Measurements from ENCODE around the gene PLSCR4. TPM values are rescaled to one million over a fixed set of nuclear protein-coding genes. Genes with fewer than 3 reads are reported as not detected.
"Not testable (repeated sequence)": the region's sequence is repeated elsewhere in the genome, so short reads cannot be mapped to it uniquely, and the experiment has no call there.

The PLSCR4 gene
- total and polyA plus RNA-seq, 4 donors: 33.1 to 135 (median 67.8) TPM

DNA sequence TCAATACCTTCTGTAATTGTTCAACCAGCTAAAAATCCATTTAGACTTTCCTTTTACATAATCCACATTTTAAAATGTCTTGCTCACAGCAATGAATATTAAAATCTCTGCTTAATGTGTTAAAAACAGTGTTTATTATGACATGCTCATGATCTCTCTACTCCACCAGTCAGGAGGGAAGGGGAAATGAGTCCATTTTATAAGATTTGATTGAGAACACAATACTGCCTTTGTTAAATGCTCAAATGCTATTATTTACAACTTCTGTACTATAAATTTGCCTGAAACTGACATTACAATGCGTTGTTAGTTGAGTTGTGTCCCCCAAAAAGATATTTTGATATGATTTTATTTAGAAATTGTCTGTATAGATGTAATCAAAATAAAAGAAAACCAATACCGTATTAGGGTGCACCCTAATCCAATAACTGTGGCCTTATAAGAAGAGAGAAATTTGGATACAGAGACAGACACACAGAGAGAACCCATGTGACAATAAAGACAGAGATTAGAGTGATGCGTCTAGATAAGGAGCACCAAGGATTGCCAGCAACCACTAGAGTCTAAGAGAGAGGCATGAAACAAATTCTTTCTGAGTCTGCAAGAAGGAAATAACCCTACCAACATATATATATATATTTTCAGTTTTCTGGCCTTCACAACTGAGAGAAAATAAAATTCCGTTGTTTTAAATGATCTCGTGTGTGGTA lies 9.1 kb upstream of the PLSCR4 start:
- H3K36me3 ChIP-seq (ENCODE audit: control insufficient read depth in 1 of 2, insufficient read depth in 2 of 2, low read length in 1 of 2): no peaks in the 10 kb centered on the region
- DNase-seq: no peak
- no peaks in the 10 kb centered on the region for H3K4me1 ChIP-seq (ENCODE audit: control insufficient read depth in 1 of 2, insufficient read depth in 2 of 2, low read length in 2 of 2)
- intact Hi-C loops (cut with DNase I): no loop called here
- no peak for ATAC-seq (ENCODE audit: low FRiP score)
- WGBS, 2 donors: 73 to 78% methylated on average over 5 of the region's 5 CpGs
- no peak overlapping the region for H3K27ac ChIP-seq (ENCODE audit: low read depth in 1 of 2, low read length in 2 of 2)
- H3K27me3 ChIP-seq (ENCODE audit: control insufficient read depth in 1 of 2, insufficient read depth in 2 of 2, low read length in 1 of 2): no peaks in the 10 kb centered on the region
- no peak overlapping the region for H3K4me3 ChIP-seq (ENCODE audit: low read length in 2 of 2)
- H3K9me3 ChIP-seq (ENCODE audit: control insufficient read depth, low read length): no peaks in the 10 kb centered on the region

DNA sequence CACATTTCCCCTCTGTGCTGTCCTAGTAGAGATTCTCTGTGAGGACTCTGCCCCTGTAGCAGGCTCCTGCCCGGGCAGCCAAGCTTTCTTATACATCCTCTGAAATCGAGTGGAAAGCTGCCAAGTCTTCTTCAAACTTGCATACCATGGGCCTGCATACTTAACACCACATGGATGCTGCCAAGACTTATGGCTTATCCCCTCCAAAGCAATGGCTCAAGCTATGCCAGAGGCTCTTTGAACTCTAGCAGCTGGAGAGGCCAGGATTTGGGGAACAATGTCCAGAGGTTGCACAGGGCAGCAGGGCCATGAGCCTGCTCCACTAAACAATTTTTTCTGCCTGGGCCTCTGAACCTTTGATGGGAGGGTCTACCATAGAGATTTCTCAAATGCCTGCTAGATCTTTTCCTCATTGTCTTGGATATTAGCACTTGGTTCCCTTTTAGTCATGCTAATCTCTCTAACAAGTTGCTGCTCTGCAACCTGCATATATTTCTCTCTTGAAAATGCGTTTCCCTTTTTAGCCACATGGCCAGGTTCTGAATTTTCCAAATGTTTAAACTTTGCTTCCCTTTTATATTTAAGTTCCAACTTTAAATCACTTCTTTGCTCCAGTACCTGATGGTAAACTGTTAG lies 6.1 kb upstream of the PLSCR4 start:
- no peak for DNase-seq
- Histone ChIP-seq H3K4me1 (ENCODE audit: control insufficient read depth in 1 of 2, insufficient read depth in 2 of 2, low read length in 2 of 2) (no peaks in the 10 kb centered on the region), H3K36me3 (ENCODE audit: control insufficient read depth in 1 of 2, insufficient read depth in 2 of 2, low read length in 1 of 2) (no peaks in the 10 kb centered on the region), H3K9me3 (ENCODE audit: control insufficient read depth, low read length) (no peaks in the 10 kb centered on the region), H3K4me3 (ENCODE audit: low read length in 2 of 2) (no peak overlapping the region), H3K27me3 (ENCODE audit: control insufficient read depth in 1 of 2, insufficient read depth in 2 of 2, low read length in 1 of 2) (no peaks in the 10 kb centered on the region), H3K27ac (ENCODE audit: low read depth in 1 of 2, low read length in 2 of 2) (no peak overlapping the region)
- 58 to 59% methylated on average over 3 of the region's 3 CpGs for WGBS, 2 donors
- no peak for ATAC-seq (ENCODE audit: low FRiP score)
- intact Hi-C loops (cut with DNase I): no loop called here

DNA sequence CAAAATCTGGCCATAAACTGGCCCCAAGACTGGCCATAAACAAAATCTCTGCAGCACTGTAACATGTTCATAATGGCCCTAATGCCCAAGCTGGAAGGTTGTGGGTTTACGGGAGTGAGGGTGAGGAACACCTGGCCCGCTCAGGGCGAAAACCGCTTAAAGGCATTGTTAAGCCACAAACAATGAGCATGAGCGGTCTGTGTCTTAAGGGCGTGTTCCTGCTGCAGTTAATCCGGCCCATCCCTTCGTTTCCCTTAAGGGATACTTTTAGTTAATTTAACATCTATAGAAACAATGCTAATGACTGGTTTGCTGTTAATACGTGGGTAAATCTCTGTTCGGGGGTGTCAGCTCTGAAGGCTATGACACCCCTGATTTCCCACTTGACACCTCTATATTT lies 1.5 kb upstream of the PLSCR4 start:
- H3K27me3 ChIP-seq (ENCODE audit: control insufficient read depth in 1 of 2, insufficient read depth in 2 of 2, low read length in 1 of 2); H3K36me3 ChIP-seq (ENCODE audit: control insufficient read depth in 1 of 2, insufficient read depth in 2 of 2, low read length in 1 of 2); intact Hi-C loops (cut with DNase I); DNase-seq; H3K4me3 ChIP-seq (ENCODE audit: low read length in 2 of 2); H3K9me3 ChIP-seq (ENCODE audit: control insufficient read depth, low read length); H3K4me1 ChIP-seq (ENCODE audit: control insufficient read depth in 1 of 2, insufficient read depth in 2 of 2, low read length in 2 of 2); ATAC-seq (ENCODE audit: low FRiP score): not testable (repeated sequence)
- peak overlapping the region in 1 of 2 donors; percentile 44 for H3K27ac ChIP-seq (ENCODE audit: low read depth in 1 of 2, low read length in 2 of 2)
- 77 to 84% methylated on average over 10 of the region's 10 CpGs for WGBS, 2 donors

DNA sequence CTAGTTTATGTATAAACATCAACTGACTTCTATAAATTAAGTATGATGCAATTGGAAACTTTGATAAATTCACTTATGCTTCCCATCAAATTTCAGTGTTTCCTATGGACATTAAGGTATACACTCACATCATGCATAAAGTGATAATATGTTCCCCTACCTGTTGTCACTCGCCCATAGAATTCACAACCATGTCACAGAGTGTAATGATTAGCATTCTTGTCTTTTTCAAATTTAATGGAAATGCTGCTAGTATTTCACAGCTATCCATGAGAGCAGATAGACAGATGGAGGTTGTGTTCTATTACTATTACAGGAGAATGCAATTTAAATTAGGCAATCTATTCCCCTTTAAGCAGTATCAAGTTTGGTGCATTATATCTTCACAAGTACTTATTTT lies 984 bp downstream of the PLSCR4 start:
- intact Hi-C loops (cut with DNase I): loop anchor here in 1 of 2 donors (2.0 kb wide), 1 partner anchor 25 kb away; no protein-coding TSS in a partner anchor
- H3K27ac ChIP-seq (ENCODE audit: low read depth in 1 of 2, low read length in 2 of 2): peak overlapping the region in 1 of 2 donors; percentile 78
- H3K4me1 ChIP-seq (ENCODE audit: control insufficient read depth in 1 of 2, insufficient read depth in 2 of 2, low read length in 2 of 2): peaks cover 0 to 2% of the 10 kb centered on the region in 2 donors
- H3K9me3 ChIP-seq (ENCODE audit: control insufficient read depth, low read length): no peaks in the 10 kb centered on the region
- no peak for DNase-seq
- 0 to 4% methylated on average over 1 of the region's 1 CpG for WGBS, 2 donors
- H3K27me3 ChIP-seq (ENCODE audit: control insufficient read depth in 1 of 2, insufficient read depth in 2 of 2, low read length in 1 of 2): no peaks in the 10 kb centered on the region
- H3K36me3 ChIP-seq (ENCODE audit: control insufficient read depth in 1 of 2, insufficient read depth in 2 of 2, low read length in 1 of 2): no peaks in the 10 kb centered on the region
- H3K4me3 ChIP-seq (ENCODE audit: low read length in 2 of 2): peak overlapping the region; percentile 63 to 97
- ATAC-seq (ENCODE audit: low FRiP score): no peak

DNA sequence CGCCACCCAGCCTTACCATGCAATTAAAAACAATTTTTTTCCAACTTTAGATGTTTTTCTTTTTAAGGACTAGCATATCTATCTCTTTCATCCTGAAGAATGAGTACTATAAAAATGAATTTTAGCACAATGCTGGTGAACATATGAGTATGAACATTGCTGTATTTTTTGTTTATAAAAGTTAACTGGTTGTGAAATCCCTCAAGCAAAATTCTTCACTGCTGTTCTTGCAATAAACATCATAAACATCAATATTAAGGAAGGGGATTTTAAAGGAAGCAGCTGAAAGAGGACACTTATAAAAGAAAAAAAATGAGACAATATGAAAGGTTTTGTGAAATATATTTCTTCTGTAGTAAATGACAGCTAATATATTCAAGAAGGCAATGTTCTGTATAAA lies 3.0 kb downstream of the PLSCR4 start:
- 27 to 37% methylated on average over 1 of the region's 1 CpG for WGBS, 2 donors
- Histone ChIP-seq H3K4me1 (ENCODE audit: control insufficient read depth in 1 of 2, insufficient read depth in 2 of 2, low read length in 2 of 2) (peaks cover 0 to 2% of the 10 kb centered on the region in 2 donors), H3K4me3 (ENCODE audit: low read length in 2 of 2) (peak overlapping the region; percentile 54 to 59), H3K27ac (ENCODE audit: low read depth in 1 of 2, low read length in 2 of 2) (peak overlapping the region in 1 of 2 donors; percentile 28), H3K36me3 (ENCODE audit: control insufficient read depth in 1 of 2, insufficient read depth in 2 of 2, low read length in 1 of 2) (peaks cover 0 to 2% of the 10 kb centered on the region in 2 donors), H3K9me3 (ENCODE audit: control insufficient read depth, low read length) (no peaks in the 10 kb centered on the region), H3K27me3 (ENCODE audit: control insufficient read depth in 1 of 2, insufficient read depth in 2 of 2, low read length in 1 of 2) (no peaks in the 10 kb centered on the region)
- no peak for DNase-seq
- no peak for ATAC-seq (ENCODE audit: low FRiP score)
- intact Hi-C loops (cut with DNase I): no loop called here

DNA sequence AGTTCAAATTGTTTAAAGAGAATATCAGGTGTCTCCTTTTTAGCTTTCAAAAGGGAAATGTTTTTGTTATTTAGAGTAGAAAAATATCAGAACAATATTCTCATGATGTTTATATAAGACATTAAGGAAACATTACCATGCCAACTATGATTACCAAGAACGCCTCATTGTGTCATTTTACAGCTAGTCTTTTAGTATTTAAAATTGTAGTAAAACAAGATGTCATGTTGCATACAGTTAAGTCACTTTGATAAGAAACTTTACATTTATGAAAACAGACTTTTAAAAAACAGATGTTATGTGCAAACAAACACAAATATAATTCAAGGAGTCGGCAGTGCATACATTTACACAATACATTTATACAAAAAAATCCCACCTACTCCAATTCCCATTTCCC lies 4.4 kb downstream of the PLSCR4 start:
- no peaks in the 10 kb centered on the region for H3K9me3 ChIP-seq (ENCODE audit: control insufficient read depth, low read length)
- peaks cover 0 to 2% of the 10 kb centered on the region in 2 donors for H3K36me3 ChIP-seq (ENCODE audit: control insufficient read depth in 1 of 2, insufficient read depth in 2 of 2, low read length in 1 of 2)
- 9 to 16% methylated on average over 2 of the region's 2 CpGs for WGBS, 2 donors
- DNase-seq: no peak
- H3K4me3 ChIP-seq (ENCODE audit: low read length in 2 of 2): no peak overlapping the region
- H3K27me3 ChIP-seq (ENCODE audit: control insufficient read depth in 1 of 2, insufficient read depth in 2 of 2, low read length in 1 of 2): no peaks in the 10 kb centered on the region
- intact Hi-C loops (cut with DNase I): no loop called here
- no peak overlapping the region for H3K27ac ChIP-seq (ENCODE audit: low read depth in 1 of 2, low read length in 2 of 2)
- no peak for ATAC-seq (ENCODE audit: low FRiP score)
- peaks cover 0 to 2% of the 10 kb centered on the region in 2 donors for H3K4me1 ChIP-seq (ENCODE audit: control insufficient read depth in 1 of 2, insufficient read depth in 2 of 2, low read length in 2 of 2)

DNA sequence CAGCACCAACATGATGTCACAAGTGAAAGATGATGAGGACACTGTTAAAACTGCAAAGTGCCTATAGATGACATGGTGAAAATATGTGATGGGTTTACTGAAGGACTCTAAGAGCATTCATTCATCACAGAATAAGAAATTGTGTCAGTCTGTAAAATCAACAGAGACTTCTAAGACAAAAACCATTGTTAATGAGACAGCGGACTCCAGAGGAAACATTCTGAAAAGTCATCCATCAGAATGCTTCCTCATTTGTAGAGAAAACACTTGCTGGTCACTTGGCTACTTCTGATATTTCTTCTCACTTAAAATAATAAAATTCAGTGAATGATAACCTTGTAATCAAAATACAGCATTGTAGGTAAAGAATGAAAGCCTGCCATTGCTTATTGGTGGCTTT lies 7.3 kb downstream of the PLSCR4 start:
- WGBS, 2 donors: 91 to 93% methylated on average over 1 of the region's 1 CpG
- DNase-seq (no peak), ATAC-seq (ENCODE audit: low FRiP score) (no peak)
- H3K27ac ChIP-seq (ENCODE audit: low read depth in 1 of 2, low read length in 2 of 2): no peak overlapping the region
- no peaks in the 10 kb centered on the region for H3K27me3 ChIP-seq (ENCODE audit: control insufficient read depth in 1 of 2, insufficient read depth in 2 of 2, low read length in 1 of 2)
- H3K36me3 ChIP-seq (ENCODE audit: control insufficient read depth in 1 of 2, insufficient read depth in 2 of 2, low read length in 1 of 2): peaks cover 0 to 2% of the 10 kb centered on the region in 2 donors
- no peaks in the 10 kb centered on the region for H3K9me3 ChIP-seq (ENCODE audit: control insufficient read depth, low read length)
- peaks cover 0 to 2% of the 10 kb centered on the region in 2 donors for H3K4me1 ChIP-seq (ENCODE audit: control insufficient read depth in 1 of 2, insufficient read depth in 2 of 2, low read length in 2 of 2)
- H3K4me3 ChIP-seq (ENCODE audit: low read length in 2 of 2): no peak overlapping the region
- intact Hi-C loops (cut with DNase I): loop anchor here in 1 of 2 donors (5.0 kb wide), 1 partner anchor 34 kb away; no protein-coding TSS in a partner anchor

DNA sequence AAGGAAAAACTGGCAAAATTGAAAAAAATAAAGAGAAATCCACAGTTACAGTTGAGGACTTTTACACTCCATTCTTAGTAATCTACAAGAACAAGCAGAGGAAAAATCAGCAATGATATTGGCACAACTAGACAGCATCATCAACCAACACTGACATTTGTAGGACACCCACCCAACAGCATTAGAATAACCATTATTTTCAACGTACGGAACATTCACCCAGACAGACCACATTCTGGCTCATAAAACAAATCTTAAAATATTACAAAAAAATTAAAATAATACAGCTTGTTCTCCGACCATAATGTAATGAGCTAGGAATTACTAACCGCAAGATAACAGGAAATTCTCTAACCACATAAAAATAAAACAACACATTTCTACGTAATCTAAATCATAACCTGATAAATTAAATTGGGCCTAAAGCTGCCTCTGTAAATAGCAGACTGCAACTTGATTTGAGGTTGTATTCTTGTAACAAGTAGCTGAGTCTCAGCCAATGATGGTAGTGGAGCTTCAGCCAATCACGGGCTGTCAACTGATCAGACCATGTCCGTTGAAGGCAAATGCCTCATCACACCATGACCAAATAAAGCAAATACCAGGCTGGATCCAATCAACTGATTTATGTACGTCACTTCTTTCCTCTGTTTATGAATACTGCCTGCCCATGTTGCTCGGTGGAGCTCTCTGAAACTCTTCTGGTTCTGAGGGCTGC lies 9.2 kb downstream of the PLSCR4 start:
- no peaks in the 10 kb centered on the region for H3K27me3 ChIP-seq (ENCODE audit: control insufficient read depth in 1 of 2, insufficient read depth in 2 of 2, low read length in 1 of 2)
- peaks cover 0 to 2% of the 10 kb centered on the region in 2 donors for H3K36me3 ChIP-seq (ENCODE audit: control insufficient read depth in 1 of 2, insufficient read depth in 2 of 2, low read length in 1 of 2)
- ATAC-seq (ENCODE audit: low FRiP score) (peak; percentile 69), DNase-seq (peak; percentile 62 to 78)
- H3K4me3 ChIP-seq (ENCODE audit: low read length in 2 of 2): peak overlapping the region in 1 of 2 donors; percentile 20
- H3K27ac ChIP-seq (ENCODE audit: low read depth in 1 of 2, low read length in 2 of 2): peak overlapping the region; percentile 90 to 98
- intact Hi-C loops (cut with DNase I): loop anchor here in 1 of 2 donors (5.0 kb wide), 1 partner anchor 36 kb away; no protein-coding TSS in a partner anchor
- WGBS, 2 donors: 4 to 6% methylated on average over 9 of the region's 9 CpGs
- no peaks in the 10 kb centered on the region for H3K9me3 ChIP-seq (ENCODE audit: control insufficient read depth, low read length)
- peaks cover 0 to 2% of the 10 kb centered on the region in 2 donors for H3K4me1 ChIP-seq (ENCODE audit: control insufficient read depth in 1 of 2, insufficient read depth in 2 of 2, low read length in 2 of 2)

Data from aorta (tissue), 5 donors.